Raji (cell line): ENCODE results near the gene P2RY14.

Source experiments
- POLR2A ChIP-seq: IDR thresholded peaks from 2 replicates; pipeline ENCODE4 v1.6.1; 2011; ENCODE audit warnings: low read depth, low read length, control low read depth; ENCODE audit not compliant: insufficient read depth

P2RY14 gene

GRCh38 chr3:151307583-151308488, 29.5 kb upstream of the P2RY14 start:
- TF ChIP-seq POLR2A: no peak

DNA sequence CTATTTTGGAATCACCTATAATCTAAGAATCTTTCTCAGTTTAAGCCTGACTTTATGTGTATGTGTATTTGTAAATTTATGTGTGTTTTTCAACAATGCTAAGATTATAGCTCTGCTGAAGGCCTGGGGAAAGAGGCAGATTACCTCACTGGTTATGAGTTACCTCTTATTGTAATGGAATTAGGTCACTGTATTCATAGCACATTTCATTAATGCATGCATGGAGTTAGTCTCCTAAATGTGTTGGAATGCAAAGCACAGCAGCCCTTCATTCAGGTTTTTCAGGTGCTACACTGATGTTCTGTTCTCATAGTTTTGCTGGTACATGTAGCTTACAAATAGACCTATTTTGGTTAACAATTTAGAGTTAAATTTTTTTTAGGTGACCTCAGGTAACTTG, 28.8 kb upstream of the P2RY14 start:
- TF ChIP-seq POLR2A: no peak

DNA sequence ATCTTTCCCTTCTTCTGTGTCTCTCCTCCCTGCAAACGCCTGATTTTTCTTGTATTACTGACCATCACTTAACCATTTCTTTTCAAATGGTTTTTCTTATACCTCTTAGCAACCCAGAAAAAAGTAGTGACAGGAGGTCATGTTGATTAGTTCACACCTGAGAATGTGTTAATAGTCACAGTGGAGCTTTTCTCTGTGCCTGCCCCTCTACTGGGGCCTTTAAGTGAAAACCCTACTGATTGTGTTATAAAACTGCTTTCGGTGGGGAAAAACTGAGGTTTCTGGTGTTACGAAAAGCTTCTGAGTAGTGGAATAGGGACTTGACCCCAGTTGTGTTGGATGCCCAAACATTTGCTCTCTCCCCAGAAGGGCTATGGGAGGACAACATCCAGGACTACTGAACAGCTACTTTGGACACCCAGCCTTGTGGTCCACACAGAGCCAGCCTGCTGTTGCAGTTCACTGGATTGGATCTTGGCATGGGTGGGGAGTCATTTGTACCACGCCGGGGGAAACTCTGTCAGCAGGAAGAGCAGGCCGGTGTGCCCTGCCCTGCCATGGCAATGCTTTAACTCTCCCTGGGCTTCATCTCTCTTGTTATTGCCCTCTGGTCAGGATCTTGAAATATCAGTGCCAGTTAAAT, 27.9 kb upstream of the P2RY14 start:
- TF ChIP-seq POLR2A: no peak

GRCh38 chr3:151305775-151306151, 27.4 kb upstream of the P2RY14 start:
- no peak for TF ChIP-seq POLR2A

DNA sequence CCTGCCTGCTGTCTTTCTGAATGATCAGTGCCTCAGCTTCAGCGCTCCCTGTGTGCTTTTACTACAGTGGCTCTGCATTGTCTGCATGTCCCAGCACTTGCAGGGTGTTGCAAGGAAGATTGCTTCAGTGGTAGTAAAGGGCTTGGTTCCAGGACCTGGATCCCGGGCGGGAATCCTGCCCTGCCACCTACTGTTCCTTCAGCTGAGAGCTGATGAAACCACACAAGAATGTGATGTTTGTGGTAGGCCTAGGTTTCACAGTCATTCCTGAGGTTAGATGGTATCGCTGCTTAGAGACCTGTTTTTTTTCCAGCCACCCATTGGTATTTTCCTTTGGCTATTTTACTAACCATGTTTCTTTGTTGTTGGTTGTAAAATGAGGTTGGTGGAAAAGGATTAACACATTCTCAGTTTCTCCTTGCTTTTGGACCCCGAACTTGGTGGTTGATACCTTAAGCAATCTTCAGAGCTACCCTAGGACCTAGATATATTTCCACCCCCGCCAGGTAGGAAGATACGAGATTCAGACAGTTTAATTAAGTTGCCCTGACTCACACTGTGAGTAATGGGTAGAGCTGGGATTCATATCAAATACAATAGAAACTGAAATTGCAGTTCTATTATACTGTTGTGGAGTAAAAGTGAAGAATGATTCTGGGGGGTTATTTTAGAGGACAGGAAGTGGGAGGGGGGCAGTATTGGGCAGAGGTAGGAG, 26.9 kb upstream of the P2RY14 start:
- no peak for TF ChIP-seq POLR2A

- no peak for TF ChIP-seq POLR2A
Observed at GRCh38 chr3:151303751-151304150, 25.4 kb upstream of the P2RY14 start.

- TF ChIP-seq POLR2A: no peak
Observed at GRCh38 chr3:151301787-151302186, 23.4 kb upstream of the P2RY14 start.

- TF ChIP-seq POLR2A: no peak
Observed at GRCh38 chr3:151300539-151300938, 22.2 kb upstream of the P2RY14 start.

DNA sequence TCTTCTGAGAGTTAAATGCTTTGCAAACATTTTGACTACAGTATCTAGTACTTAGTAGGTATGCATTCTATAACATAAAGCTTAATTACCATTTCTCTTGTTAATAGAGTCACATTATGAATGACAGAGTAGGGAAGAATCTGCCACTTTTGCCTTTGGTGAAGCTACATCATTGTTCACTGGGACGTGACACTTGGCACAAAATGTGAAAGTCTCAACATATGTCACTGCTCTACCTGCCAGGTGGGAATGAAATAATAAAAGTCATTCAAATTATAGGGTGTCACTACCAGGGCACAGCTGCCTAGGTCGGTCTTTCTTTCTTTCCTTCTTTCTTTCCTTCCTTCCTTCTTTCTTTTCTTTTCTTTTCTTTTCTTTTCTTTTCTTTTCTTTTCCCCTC, 20.7 kb upstream of the P2RY14 start:
- no peak for TF ChIP-seq POLR2A

DNA sequence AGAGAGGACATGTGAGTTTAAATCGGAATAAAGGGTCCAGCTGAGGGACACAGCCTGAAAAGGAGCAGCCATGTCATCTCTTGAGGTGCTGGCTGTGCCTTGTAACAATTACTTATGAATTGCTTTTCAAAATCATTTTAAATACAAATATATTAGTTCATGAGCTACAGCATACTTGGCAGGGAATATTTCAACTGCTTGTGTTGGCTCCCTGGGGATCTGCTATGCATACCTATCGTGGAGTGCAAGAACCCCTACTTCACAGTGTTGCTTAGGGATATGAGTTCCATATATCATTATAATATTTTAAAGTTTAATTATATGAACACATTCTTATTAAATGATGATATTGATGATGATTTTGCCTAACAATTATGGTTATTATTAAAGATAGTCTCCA, 19.1 kb upstream of the P2RY14 start:
- no peak for TF ChIP-seq POLR2A

GRCh38 chr3:151296226-151296625, 17.9 kb upstream of the P2RY14 start:
- no peak for TF ChIP-seq POLR2A

GRCh38 chr3:151293127-151293526, 14.8 kb upstream of the P2RY14 start:
- TF ChIP-seq POLR2A: no peak

DNA sequence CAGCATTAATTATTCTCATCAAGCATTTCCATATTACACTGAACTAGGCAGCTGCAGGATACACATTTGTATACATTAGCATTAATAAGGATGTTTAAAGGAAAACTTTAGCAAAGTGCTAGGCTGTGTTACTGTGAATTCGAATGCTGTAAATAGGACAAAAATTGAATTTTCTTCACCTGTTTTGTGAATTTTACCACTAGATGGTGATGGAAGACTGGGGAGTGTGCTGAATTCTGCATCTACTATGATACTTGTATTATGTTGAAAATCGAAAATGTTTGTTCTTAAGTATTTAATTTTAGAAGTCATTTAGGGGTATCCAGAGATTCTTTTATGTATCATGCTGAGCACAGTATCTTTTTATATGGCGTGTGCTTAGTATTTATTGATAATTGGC, 12.3 kb upstream of the P2RY14 start:
- no peak for TF ChIP-seq POLR2A

DNA sequence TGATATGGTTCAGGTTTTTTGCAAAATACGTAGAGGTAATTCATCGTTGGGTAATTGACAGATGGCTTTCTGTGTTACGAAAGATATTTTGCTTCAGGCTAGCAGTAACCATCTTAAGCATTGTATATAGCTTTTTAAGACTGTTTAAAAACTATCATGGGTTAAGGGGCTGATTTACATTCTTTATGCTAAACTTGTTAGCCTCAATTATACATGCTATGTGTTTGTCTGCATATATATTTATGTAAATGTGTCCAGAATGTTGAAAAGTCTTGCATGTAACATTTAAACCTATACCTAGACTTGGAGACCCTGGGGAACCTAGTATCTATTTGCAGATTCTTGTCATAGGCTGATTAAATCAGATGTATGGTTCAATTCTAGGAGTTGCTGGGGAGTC, 11.1 kb upstream of the P2RY14 start:
- no peak for TF ChIP-seq POLR2A

DNA sequence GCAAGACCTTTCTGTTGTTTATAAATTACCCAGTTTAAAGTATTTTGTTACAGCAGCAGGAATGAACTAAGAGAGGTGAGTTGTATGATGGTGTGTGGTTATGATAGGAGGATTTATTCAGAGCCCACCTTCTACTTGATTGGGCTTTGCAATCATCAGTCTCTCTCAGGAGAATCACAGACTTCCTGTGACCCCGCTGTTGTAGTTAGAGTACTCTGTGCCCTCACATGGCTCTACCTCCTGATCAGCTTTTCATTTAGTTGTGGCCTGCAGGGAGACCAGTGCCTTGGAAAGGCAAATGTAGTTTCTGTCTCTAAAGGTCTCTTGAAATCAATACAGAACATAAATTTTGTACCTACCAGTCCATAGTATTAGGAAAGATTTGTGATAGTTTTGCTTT, 7.6 kb upstream of the P2RY14 start:
- TF ChIP-seq POLR2A: no peak
